NB4 (cell line): ENCODE measurements around the gene CNTN4.

Source experiments
- CTCF ChIP-seq: IDR thresholded peaks from one replicate; pipeline ENCODE4 v1.5.1; 2012; ENCODE audit warnings: low read depth, low read length
- MAX ChIP-seq: IDR thresholded peaks from 2 replicates; pipeline ENCODE4 v1.6.1; 2011; ENCODE audit warnings: low read depth, low read length
- MYC ChIP-seq: IDR thresholded peaks from 2 replicates; pipeline ENCODE4 v1.6.1; 2011; ENCODE audit warnings: low read depth, low read length
- POLR2A ChIP-seq: IDR thresholded peaks from 2 replicates; pipeline ENCODE4 v1.6.1; 2011; ENCODE audit warnings: mild to moderate bottlenecking; ENCODE audit not compliant: insufficient read length; ENCODE audit errors: extremely low read depth

DNA sequence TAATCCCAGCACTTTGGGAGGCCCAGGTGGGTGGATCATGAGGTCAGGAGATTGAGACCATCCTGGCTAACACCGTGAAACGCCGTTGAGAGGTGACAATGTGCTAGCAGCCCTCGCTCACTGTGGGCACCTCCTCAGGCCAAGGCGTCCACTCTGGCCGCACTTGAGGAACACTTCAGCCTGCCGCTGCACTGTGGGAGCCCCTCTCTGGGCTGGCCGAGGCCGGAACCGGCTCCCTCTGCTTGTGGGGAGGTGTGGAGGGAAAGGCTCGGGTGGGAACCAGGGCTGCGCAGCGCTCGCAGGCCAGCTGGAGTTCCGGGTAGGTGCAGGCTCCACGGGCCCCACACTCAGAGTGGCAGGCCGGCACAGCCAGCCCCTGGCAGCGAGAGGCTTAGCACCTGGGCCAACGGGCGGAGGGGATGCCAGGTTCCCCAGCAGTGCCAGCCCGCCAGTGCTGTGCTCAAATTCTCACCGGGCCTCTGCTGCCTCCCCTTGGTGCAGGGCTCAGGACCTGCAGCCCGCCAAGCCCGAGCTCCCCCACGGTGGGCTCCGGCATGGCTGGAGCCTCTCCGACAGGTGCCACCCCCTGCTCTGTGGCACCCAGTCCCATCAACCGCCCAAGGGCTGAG is 253.6 kb downstream of the CNTN4 start:
- TF ChIP-seq CTCF: no peak
- TF ChIP-seq POLR2A: no peak
- no peak for TF ChIP-seq MAX
- TF ChIP-seq MYC: no peak
